ENCODE data around the gene CTNNBL1. TPM values are rescaled to one million over a fixed set of nuclear protein-coding genes. Genes with fewer than 3 reads are reported as not detected.

CTNNBL1 gene
- total and polyA plus RNA-seq, 2 experiments from 2014 or later = 36.3 to 68.7 TPM

DNA sequence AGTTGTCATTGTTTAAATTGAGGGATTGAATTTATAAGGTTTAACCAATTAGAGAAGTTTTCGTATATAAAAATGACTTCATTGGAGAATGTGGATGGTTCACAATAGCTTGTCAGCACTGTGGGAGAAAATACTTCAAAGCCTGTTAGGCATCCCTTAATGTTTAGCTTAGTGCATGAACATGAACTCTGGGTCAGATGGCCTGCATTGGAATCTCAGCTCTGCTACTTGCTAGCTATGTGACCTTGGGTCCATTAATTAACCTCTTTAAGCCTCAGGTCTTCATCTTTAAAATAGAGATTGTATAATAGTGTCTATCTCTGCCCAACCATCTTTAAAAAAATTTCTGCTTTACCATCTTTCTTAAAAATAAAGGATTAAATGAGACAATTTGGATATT lies 11.1 kb downstream of the CTNNBL1 start:
- DNase-seq (ENCODE audit: low spot score) = no peak
- 0 out of 3 replicates have a peak, but pooled peaks cover 5% of the 10 kb centered on the region for H3K9me3 Mint-ChIP-seq
- peaks cover 95% of the 10 kb centered on the region for H3K79me2 ChIP-seq (replicated peaks; ENCODE audit: insufficient read depth)
- no peaks in the 10 kb centered on the region for H3K9me2 ChIP-seq (ENCODE audit: insufficient read depth)
- ATAC-seq = no peak
- no peak overlapping the region for H3K27ac ChIP-seq (ENCODE audit: low read depth)
- no peaks in the 10 kb centered on the region for H3K4me1 ChIP-seq (ENCODE audit: insufficient read depth)
- no peaks in the 10 kb centered on the region for H3F3A ChIP-seq (replicated peaks; ENCODE audit: low read depth)
- TF ChIP-seq, protein P1, sequence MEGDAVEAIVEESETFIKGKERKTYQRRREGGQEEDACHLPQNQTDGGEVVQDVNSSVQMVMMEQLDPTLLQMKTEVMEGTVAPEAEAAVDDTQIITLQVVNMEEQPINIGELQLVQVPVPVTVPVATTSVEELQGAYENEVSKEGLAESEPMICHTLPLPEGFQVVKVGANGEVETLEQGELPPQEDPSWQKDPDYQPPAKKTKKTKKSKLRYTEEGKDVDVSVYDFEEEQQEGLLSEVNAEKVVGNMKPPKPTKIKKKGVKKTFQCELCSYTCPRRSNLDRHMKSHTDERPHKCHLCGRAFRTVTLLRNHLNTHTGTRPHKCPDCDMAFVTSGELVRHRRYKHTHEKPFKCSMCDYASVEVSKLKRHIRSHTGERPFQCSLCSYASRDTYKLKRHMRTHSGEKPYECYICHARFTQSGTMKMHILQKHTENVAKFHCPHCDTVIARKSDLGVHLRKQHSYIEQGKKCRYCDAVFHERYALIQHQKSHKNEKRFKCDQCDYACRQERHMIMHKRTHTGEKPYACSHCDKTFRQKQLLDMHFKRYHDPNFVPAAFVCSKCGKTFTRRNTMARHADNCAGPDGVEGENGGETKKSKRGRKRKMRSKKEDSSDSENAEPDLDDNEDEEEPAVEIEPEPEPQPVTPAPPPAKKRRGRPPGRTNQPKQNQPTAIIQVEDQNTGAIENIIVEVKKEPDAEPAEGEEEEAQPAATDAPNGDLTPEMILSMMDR (conservative IDR thresholded peaks at IDR 0.05; ENCODE audit: low read depth in 2 of 2) = no peak
- TF ChIP-seq, protein P2, sequence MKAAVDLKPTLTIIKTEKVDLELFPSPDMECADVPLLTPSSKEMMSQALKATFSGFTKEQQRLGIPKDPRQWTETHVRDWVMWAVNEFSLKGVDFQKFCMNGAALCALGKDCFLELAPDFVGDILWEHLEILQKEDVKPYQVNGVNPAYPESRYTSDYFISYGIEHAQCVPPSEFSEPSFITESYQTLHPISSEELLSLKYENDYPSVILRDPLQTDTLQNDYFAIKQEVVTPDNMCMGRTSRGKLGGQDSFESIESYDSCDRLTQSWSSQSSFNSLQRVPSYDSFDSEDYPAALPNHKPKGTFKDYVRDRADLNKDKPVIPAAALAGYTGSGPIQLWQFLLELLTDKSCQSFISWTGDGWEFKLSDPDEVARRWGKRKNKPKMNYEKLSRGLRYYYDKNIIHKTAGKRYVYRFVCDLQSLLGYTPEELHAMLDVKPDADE (IDR thresholded peaks at IDR 0.05) = no peak
- no peak for TF ChIP-seq JUNB (IDR thresholded peaks at IDR 0.05; ENCODE audit: unreplicated experiment)
- TF ChIP-seq NANOG (IDR thresholded peaks at IDR 0.05; ENCODE audit: borderline replicate concordance) = no peak
- TF ChIP-seq STAT1 (IDR thresholded peaks at IDR 0.05; ENCODE audit: unreplicated experiment) = no peak
- TF ChIP-seq ZNF114 (CRISPR knock-in tag; IDR thresholded peaks at IDR 0.05) = no peak
- TF ChIP-seq, protein P3, sequence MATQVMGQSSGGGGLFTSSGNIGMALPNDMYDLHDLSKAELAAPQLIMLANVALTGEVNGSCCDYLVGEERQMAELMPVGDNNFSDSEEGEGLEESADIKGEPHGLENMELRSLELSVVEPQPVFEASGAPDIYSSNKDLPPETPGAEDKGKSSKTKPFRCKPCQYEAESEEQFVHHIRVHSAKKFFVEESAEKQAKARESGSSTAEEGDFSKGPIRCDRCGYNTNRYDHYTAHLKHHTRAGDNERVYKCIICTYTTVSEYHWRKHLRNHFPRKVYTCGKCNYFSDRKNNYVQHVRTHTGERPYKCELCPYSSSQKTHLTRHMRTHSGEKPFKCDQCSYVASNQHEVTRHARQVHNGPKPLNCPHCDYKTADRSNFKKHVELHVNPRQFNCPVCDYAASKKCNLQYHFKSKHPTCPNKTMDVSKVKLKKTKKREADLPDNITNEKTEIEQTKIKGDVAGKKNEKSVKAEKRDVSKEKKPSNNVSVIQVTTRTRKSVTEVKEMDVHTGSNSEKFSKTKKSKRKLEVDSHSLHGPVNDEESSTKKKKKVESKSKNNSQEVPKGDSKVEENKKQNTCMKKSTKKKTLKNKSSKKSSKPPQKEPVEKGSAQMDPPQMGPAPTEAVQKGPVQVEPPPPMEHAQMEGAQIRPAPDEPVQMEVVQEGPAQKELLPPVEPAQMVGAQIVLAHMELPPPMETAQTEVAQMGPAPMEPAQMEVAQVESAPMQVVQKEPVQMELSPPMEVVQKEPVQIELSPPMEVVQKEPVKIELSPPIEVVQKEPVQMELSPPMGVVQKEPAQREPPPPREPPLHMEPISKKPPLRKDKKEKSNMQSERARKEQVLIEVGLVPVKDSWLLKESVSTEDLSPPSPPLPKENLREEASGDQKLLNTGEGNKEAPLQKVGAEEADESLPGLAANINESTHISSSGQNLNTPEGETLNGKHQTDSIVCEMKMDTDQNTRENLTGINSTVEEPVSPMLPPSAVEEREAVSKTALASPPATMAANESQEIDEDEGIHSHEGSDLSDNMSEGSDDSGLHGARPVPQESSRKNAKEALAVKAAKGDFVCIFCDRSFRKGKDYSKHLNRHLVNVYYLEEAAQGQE (IDR thresholded peaks at IDR 0.05; ENCODE audit: unreplicated experiment) = no peak
- TF ChIP-seq EZH2phosphoT487 (IDR thresholded peaks at IDR 0.05; ENCODE audit: unreplicated experiment) = no peak
- TF ChIP-seq EZH2 (IDR thresholded peaks at IDR 0.05; ENCODE audit: low read depth, unreplicated experiment) = no peak
- TF ChIP-seq CREB1 (CRISPR knock-in tag; IDR thresholded peaks at IDR 0.05; ENCODE audit: low read depth) = no peak
- no peak for TF ChIP-seq ZNF331 (CRISPR knock-in tag; IDR thresholded peaks at IDR 0.05; ENCODE audit: low read depth)
- TF ChIP-seq POLR2AphosphoS5 (IDR thresholded peaks at IDR 0.05; ENCODE audit: low read depth) = no peak
- TF ChIP-seq, protein P4, sequence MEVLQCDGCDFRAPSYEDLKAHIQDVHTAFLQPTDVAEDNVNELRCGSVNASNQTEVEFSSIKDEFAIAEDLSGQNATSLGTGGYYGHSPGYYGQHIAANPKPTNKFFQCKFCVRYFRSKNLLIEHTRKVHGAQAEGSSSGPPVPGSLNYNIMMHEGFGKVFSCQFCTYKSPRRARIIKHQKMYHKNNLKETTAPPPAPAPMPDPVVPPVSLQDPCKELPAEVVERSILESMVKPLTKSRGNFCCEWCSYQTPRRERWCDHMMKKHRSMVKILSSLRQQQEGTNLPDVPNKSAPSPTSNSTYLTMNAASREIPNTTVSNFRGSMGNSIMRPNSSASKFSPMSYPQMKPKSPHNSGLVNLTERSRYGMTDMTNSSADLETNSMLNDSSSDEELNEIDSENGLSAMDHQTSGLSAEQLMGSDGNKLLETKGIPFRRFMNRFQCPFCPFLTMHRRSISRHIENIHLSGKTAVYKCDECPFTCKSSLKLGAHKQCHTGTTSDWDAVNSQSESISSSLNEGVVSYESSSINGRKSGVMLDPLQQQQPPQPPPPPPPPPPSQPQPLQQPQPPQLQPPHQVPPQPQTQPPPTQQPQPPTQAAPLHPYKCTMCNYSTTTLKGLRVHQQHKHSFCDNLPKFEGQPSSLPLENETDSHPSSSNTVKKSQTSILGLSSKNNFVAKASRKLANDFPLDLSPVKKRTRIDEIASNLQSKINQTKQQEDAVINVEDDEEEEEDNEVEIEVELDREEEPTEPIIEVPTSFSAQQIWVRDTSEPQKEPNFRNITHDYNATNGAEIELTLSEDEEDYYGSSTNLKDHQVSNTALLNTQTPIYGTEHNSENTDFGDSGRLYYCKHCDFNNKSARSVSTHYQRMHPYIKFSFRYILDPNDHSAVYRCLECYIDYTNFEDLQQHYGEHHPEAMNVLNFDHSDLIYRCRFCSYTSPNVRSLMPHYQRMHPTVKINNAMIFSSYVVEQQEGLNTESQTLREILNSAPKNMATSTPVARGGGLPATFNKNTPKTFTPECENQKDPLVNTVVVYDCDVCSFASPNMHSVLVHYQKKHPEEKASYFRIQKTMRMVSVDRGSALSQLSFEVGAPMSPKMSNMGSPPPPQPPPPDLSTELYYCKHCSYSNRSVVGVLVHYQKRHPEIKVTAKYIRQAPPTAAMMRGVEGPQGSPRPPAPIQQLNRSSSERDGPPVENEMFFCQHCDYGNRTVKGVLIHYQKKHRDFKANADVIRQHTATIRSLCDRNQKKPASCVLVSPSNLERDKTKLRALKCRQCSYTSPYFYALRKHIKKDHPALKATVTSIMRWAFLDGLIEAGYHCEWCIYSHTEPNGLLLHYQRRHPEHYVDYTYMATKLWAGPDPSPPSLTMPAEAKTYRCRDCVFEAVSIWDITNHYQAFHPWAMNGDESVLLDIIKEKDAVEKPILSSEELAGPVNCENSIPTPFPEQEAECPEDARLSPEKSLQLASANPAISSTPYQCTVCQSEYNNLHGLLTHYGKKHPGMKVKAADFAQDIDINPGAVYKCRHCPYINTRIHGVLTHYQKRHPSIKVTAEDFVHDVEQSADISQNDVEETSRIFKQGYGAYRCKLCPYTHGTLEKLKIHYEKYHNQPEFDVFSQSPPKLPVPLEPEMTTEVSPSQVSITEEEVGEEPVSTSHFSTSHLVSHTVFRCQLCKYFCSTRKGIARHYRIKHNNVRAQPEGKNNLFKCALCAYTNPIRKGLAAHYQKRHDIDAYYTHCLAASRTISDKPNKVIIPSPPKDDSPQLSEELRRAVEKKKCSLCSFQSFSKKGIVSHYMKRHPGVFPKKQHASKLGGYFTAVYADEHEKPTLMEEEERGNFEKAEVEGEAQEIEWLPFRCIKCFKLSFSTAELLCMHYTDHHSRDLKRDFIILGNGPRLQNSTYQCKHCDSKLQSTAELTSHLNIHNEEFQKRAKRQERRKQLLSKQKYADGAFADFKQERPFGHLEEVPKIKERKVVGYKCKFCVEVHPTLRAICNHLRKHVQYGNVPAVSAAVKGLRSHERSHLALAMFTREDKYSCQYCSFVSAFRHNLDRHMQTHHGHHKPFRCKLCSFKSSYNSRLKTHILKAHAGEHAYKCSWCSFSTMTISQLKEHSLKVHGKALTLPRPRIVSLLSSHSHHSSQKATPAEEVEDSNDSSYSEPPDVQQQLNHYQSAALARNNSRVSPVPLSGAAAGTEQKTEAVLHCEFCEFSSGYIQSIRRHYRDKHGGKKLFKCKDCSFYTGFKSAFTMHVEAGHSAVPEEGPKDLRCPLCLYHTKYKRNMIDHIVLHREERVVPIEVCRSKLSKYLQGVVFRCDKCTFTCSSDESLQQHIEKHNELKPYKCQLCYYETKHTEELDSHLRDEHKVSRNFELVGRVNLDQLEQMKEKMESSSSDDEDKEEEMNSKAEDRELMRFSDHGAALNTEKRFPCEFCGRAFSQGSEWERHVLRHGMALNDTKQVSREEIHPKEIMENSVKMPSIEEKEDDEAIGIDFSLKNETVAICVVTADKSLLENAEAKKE (CRISPR knock-in tag; IDR thresholded peaks at IDR 0.05) = no peak
- no peak overlapping the region for H3K4me3 ChIP-seq
- peaks cover 2% of the 10 kb centered on the region for H3K27me3 Mint-ChIP-seq (ENCODE audit: insufficient read depth, low read depth, poor library complexity)
- H3K4me2 ChIP-seq = no peak overlapping the region
- no peak overlapping the region for H3K4me3 Mint-ChIP-seq
- H2AFZ ChIP-seq = no peak overlapping the region
- no peaks in the 10 kb centered on the region for H3K4me1 Mint-ChIP-seq
- peaks cover 24% of the 10 kb centered on the region for H4K20me1 ChIP-seq (replicated peaks; ENCODE audit: insufficient read depth)
- H3K36me3 Mint-ChIP-seq (ENCODE audit: low read depth) = peaks cover 6% of the 10 kb centered on the region; the same call in 2 of the 3 replicates
- H3K36me3 ChIP-seq (ENCODE audit: insufficient read depth) = no peaks in the 10 kb centered on the region
- H3K27me3 ChIP-seq (ENCODE audit: insufficient read depth) = no peaks in the 10 kb centered on the region
- H3K27ac Mint-ChIP-seq = no peak overlapping the region

Data from GM23338 (cell line).